IPS-18a (cell line): Measurements from ENCODE around the gene GRM8.
A peak's percentile ranks its signal among the peaks of the same experiment; 100 is the strongest.

ENCODE experiments used
- H3K27ac ChIP-seq: one replicate; pipeline ENCODE4 v1.5.1; 2013; ENCODE audit warnings: low read length
- H3K27me3 ChIP-seq: one replicate; pipeline ENCODE4 v1.6.1; 2013; ENCODE audit warnings: mild to moderate bottlenecking, low read length; ENCODE audit not compliant: control insufficient read depth, insufficient read depth
- H3K36me3 ChIP-seq: one replicate; pipeline ENCODE4 v1.6.1; 2013; ENCODE audit warnings: low read depth, low read length; ENCODE audit not compliant: control insufficient read depth
- H3K4me1 ChIP-seq: one replicate; pipeline ENCODE4 v1.6.1; 2013; ENCODE audit warnings: low read depth, low read length; ENCODE audit not compliant: control insufficient read depth
- H3K4me3 ChIP-seq: one replicate; pipeline ENCODE4 v1.5.1; 2013; ENCODE audit warnings: low read length
- H3K9ac ChIP-seq: one replicate; pipeline ENCODE4 v1.6.1; 2013; ENCODE audit warnings: mild to moderate bottlenecking, low read length, moderate library complexity
- H3K9me3 ChIP-seq: one replicate; pipeline ENCODE4 v1.6.1; 2013; ENCODE audit warnings: low read depth, low read length; ENCODE audit not compliant: control insufficient read depth

The GRM8 gene

GRCh38 chr7:126700807-126701604 lies 551.7 kb downstream of the GRM8 start:
- Histone ChIP-seq H3K27ac (peak overlapping the region; percentile 78), H3K9me3 (no peaks in the 10 kb centered on the region), H3K36me3 (no peaks in the 10 kb centered on the region), H3K27me3 (no peaks in the 10 kb centered on the region), H3K9ac (peak overlapping the region; percentile 48), H3K4me1 (peaks cover 33% of the 10 kb centered on the region), H3K4me3 (no peak overlapping the region)

GRCh38 chr7:126699707-126700106 lies 553.0 kb downstream of the GRM8 start:
- Histone ChIP-seq H3K36me3 (no peaks in the 10 kb centered on the region), H3K27me3 (no peaks in the 10 kb centered on the region), H3K9me3 (no peaks in the 10 kb centered on the region), H3K9ac (peak overlapping the region; percentile 48), H3K4me3 (no peak overlapping the region), H3K27ac (no peak overlapping the region), H3K4me1 (peaks cover 27% of the 10 kb centered on the region)

GRCh38 chr7:126698909-126699308 lies 553.8 kb downstream of the GRM8 start:
- Histone ChIP-seq H3K36me3 (no peaks in the 10 kb centered on the region), H3K9ac (peak overlapping the region; percentile 6), H3K4me3 (no peak overlapping the region), H3K9me3 (no peaks in the 10 kb centered on the region), H3K27ac (no peak overlapping the region), H3K4me1 (peaks cover 27% of the 10 kb centered on the region), H3K27me3 (no peaks in the 10 kb centered on the region)

- Histone ChIP-seq H3K4me1 (peaks cover 27% of the 10 kb centered on the region), H3K27me3 (no peaks in the 10 kb centered on the region), H3K9ac (no peak overlapping the region), H3K9me3 (no peaks in the 10 kb centered on the region), H3K27ac (no peak overlapping the region), H3K36me3 (no peaks in the 10 kb centered on the region), H3K4me3 (no peak overlapping the region)
Measured at GRCh38 chr7:126698446-126698845, 554.3 kb downstream of the GRM8 start.

- Histone ChIP-seq H3K4me3 (no peak overlapping the region), H3K9me3 (no peaks in the 10 kb centered on the region), H3K27me3 (no peaks in the 10 kb centered on the region), H3K27ac (no peak overlapping the region), H3K4me1 (peaks cover 29% of the 10 kb centered on the region), H3K36me3 (no peaks in the 10 kb centered on the region), H3K9ac (no peak overlapping the region)
Measured at GRCh38 chr7:126696256-126697038, 556.3 kb downstream of the GRM8 start.

GRCh38 chr7:126690848-126691751 lies 561.6 kb downstream of the GRM8 start:
- Histone ChIP-seq H3K36me3 (no peaks in the 10 kb centered on the region), H3K4me3 (no peak overlapping the region), H3K27me3 (no peaks in the 10 kb centered on the region), H3K27ac (no peak overlapping the region), H3K4me1 (peaks cover 16% of the 10 kb centered on the region), H3K9me3 (no peaks in the 10 kb centered on the region), H3K9ac (no peak overlapping the region)

GRCh38 chr7:126690104-126690503 lies 562.6 kb downstream of the GRM8 start:
- no peaks in the 10 kb centered on the region for H3K36me3 ChIP-seq
- H3K9ac ChIP-seq = no peak overlapping the region
- no peaks in the 10 kb centered on the region for H3K9me3 ChIP-seq
- H3K4me1 ChIP-seq = peaks cover 16% of the 10 kb centered on the region
- H3K27me3 ChIP-seq = no peaks in the 10 kb centered on the region
- H3K4me3 ChIP-seq = no peak overlapping the region
- no peak overlapping the region for H3K27ac ChIP-seq

GRCh38 chr7:126689037-126689436 lies 563.7 kb downstream of the GRM8 start:
- no peak overlapping the region for H3K27ac ChIP-seq
- H3K27me3 ChIP-seq = no peaks in the 10 kb centered on the region
- no peaks in the 10 kb centered on the region for H3K9me3 ChIP-seq
- no peak overlapping the region for H3K4me3 ChIP-seq
- peaks cover 16% of the 10 kb centered on the region for H3K4me1 ChIP-seq
- H3K36me3 ChIP-seq = no peaks in the 10 kb centered on the region
- H3K9ac ChIP-seq = no peak overlapping the region

GRCh38 chr7:126686474-126686873 lies 566.3 kb downstream of the GRM8 start:
- no peaks in the 10 kb centered on the region for H3K36me3 ChIP-seq
- no peaks in the 10 kb centered on the region for H3K27me3 ChIP-seq
- no peak overlapping the region for H3K4me3 ChIP-seq
- H3K27ac ChIP-seq = no peak overlapping the region
- H3K9ac ChIP-seq = no peak overlapping the region
- H3K9me3 ChIP-seq = no peaks in the 10 kb centered on the region
- H3K4me1 ChIP-seq = peaks cover 12% of the 10 kb centered on the region

GRCh38 chr7:126685596-126685995 lies 567.1 kb downstream of the GRM8 start:
- no peaks in the 10 kb centered on the region for H3K27me3 ChIP-seq

GRCh38 chr7:126685018-126685573 lies 567.6 kb downstream of the GRM8 start:
- H3K4me1 ChIP-seq = peaks cover 15% of the 10 kb centered on the region
- no peaks in the 10 kb centered on the region for H3K9me3 ChIP-seq
- H3K36me3 ChIP-seq = no peaks in the 10 kb centered on the region
- no peaks in the 10 kb centered on the region for H3K27me3 ChIP-seq
- no peak overlapping the region for H3K27ac ChIP-seq
- H3K4me3 ChIP-seq = no peak overlapping the region
- H3K9ac ChIP-seq = no peak overlapping the region

More at GRCh38 chr7:126685596-126685995, 567.1 kb downstream of the GRM8 start:
- no peak overlapping the region for H3K9ac ChIP-seq
- no peak overlapping the region for H3K4me3 ChIP-seq
- no peaks in the 10 kb centered on the region for H3K9me3 ChIP-seq
- H3K4me1 ChIP-seq = peaks cover 15% of the 10 kb centered on the region
- no peaks in the 10 kb centered on the region for H3K36me3 ChIP-seq
- H3K27ac ChIP-seq = no peak overlapping the region
